ENCODE measurements around the gene ABI3BP. TPM values are rescaled to one million over a fixed set of nuclear protein-coding genes. Genes with fewer than 3 reads are reported as not detected.

ABI3BP gene
- total RNA-seq, 2 experiments from 2014 or later = not detected

DNA sequence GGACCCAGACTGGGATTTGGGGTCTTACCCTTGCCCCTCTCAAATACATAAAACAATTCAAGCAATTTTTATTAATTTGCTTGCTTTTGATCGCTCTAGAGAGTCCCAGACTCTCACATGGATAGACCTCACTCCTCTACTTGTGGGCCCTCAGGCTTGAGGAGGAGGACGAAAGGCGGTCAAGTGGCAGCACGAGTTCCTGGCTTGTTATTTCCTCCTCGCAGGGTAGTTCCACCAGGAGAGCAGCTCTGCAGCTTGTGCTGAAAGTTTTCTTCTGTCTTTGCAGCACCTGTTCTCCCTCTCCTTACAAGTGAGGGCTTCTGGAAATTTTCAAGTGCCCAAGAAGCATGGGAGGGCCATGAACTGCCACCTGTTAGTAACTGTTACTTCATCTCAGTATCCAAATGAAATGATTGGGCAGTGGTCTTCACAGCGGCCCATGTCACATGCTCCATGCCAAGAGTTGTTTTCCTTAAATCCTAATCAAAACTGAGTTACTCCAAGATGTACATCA is 22.7 kb downstream of the ABI3BP start:
- CTCF ChIA-PET = no interaction called here
- intact Hi-C loops (cut with DNase I, micrococcal nuclease) = no loop called here
- H3K4me3 ChIP-seq (ENCODE audit: low read length) = no peak overlapping the region
- TF ChIP-seq, protein P1, sequence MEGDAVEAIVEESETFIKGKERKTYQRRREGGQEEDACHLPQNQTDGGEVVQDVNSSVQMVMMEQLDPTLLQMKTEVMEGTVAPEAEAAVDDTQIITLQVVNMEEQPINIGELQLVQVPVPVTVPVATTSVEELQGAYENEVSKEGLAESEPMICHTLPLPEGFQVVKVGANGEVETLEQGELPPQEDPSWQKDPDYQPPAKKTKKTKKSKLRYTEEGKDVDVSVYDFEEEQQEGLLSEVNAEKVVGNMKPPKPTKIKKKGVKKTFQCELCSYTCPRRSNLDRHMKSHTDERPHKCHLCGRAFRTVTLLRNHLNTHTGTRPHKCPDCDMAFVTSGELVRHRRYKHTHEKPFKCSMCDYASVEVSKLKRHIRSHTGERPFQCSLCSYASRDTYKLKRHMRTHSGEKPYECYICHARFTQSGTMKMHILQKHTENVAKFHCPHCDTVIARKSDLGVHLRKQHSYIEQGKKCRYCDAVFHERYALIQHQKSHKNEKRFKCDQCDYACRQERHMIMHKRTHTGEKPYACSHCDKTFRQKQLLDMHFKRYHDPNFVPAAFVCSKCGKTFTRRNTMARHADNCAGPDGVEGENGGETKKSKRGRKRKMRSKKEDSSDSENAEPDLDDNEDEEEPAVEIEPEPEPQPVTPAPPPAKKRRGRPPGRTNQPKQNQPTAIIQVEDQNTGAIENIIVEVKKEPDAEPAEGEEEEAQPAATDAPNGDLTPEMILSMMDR (IDR thresholded peaks at IDR 0.05) = no peak
- H3K27me3 ChIP-seq (ENCODE audit: control insufficient read depth in 1 of 2, insufficient read depth in 2 of 2, low read length in 2 of 2) = no peaks in the 10 kb centered on the region
- H3K36me3 ChIP-seq (ENCODE audit: insufficient read depth, low read length) = no peaks in the 10 kb centered on the region
- H3K9me3 Mint-ChIP-seq = no peaks in the 10 kb centered on the region
- no peak overlapping the region for H3K27ac ChIP-seq (ENCODE audit: low read depth in 1 of 2, low read length in 2 of 2)
- ATAC-seq (ENCODE audit: poor library complexity) (no peak), DNase-seq (no peak)
- H3K27ac Mint-ChIP-seq = no peak overlapping the region
- no peaks in the 10 kb centered on the region for H3K9me3 ChIP-seq (ENCODE audit: control insufficient read depth in 1 of 2, insufficient read depth in 1 of 2, low read length in 2 of 2)
- H3K4me3 Mint-ChIP-seq = no peak overlapping the region
- H3K36me3 Mint-ChIP-seq (ENCODE audit: low read depth) = no peaks in the 10 kb centered on the region
- H3K4me1 Mint-ChIP-seq (ENCODE audit: low read depth) = no peaks in the 10 kb centered on the region
- POLR2A ChIA-PET = no interaction called here
- peaks cover 5% of the 10 kb centered on the region for H3K27me3 Mint-ChIP-seq
- no peaks in the 10 kb centered on the region for H3K4me1 ChIP-seq (ENCODE audit: insufficient read depth, low read length)

- peaks cover 5% of the 10 kb centered on the region for H3K27me3 Mint-ChIP-seq
- POLR2A ChIA-PET = no interaction called here
- no peak overlapping the region for H3K27ac ChIP-seq (ENCODE audit: low read depth in 1 of 2, low read length in 2 of 2)
- H3K4me1 Mint-ChIP-seq (ENCODE audit: low read depth) = no peaks in the 10 kb centered on the region
- no peaks in the 10 kb centered on the region for H3K27me3 ChIP-seq (ENCODE audit: control insufficient read depth in 1 of 2, insufficient read depth in 2 of 2, low read length in 2 of 2)
- H3K4me3 Mint-ChIP-seq = no peak overlapping the region
- TF ChIP-seq, protein P1 (IDR thresholded peaks at IDR 0.05) = no peak
- intact Hi-C loops (cut with DNase I, micrococcal nuclease) = no loop called here
- no peak overlapping the region for H3K4me3 ChIP-seq (ENCODE audit: low read length)
- peaks cover 0 to 2% of the 10 kb centered on the region in 2 experiments for H3K9me3 ChIP-seq (ENCODE audit: control insufficient read depth in 1 of 2, insufficient read depth in 1 of 2, low read length in 2 of 2)
- DNase-seq (no peak), ATAC-seq (ENCODE audit: poor library complexity) (no peak)
- no peaks in the 10 kb centered on the region for H3K36me3 ChIP-seq (ENCODE audit: insufficient read depth, low read length)
- no peaks in the 10 kb centered on the region for H3K36me3 Mint-ChIP-seq (ENCODE audit: low read depth)
- H3K4me1 ChIP-seq (ENCODE audit: insufficient read depth, low read length) = no peaks in the 10 kb centered on the region
- no peak overlapping the region for H3K27ac Mint-ChIP-seq
- CTCF ChIA-PET = no interaction called here
- H3K9me3 Mint-ChIP-seq = no peaks in the 10 kb centered on the region
Observed at GRCh38 chr3:100968932-100969906, 24.0 kb downstream of the ABI3BP start.

DNA sequence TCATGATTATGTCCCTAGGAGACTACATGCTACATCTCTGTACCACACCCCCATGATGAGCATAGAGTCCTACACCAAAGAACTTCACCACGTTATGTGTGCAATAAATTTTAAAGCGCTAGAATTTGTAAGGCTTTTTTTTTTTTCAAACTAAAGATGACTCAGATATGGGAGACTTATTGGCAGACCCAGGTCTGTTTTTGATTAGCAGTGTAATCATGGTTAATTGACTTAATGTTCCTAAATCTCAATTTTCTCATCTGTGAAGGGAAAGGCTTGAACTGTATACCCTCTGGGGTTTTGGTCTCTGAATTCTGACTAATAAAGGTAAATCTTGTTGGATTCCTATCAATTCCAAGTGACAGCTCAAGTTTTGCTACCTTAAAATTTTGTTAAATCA is 26.4 kb downstream of the ABI3BP start:
- intact Hi-C loops (cut with DNase I, micrococcal nuclease) = no loop called here
- Mint-ChIP-seq H3K9me3 (no peaks in the 10 kb centered on the region), H3K36me3 (ENCODE audit: low read depth) (no peaks in the 10 kb centered on the region), H3K4me1 (ENCODE audit: low read depth) (no peaks in the 10 kb centered on the region), H3K27ac (no peak overlapping the region), H3K4me3 (no peak overlapping the region), H3K27me3 (no peaks in the 10 kb centered on the region)
- TF ChIP-seq, protein P1 (IDR thresholded peaks at IDR 0.05) = no peak
- no peaks in the 10 kb centered on the region for H3K4me1 ChIP-seq (ENCODE audit: insufficient read depth, low read length)
- no peak overlapping the region for H3K27ac ChIP-seq (ENCODE audit: low read depth in 1 of 2, low read length in 2 of 2)
- no peaks in the 10 kb centered on the region for H3K27me3 ChIP-seq (ENCODE audit: control insufficient read depth in 1 of 2, insufficient read depth in 2 of 2, low read length in 2 of 2)
- ChIA-PET CTCF (interaction anchor here (0.7 kb wide), 1 partner anchor 827 kb away, joined by 3 read pairs; no protein-coding TSS in a partner anchor), POLR2A (no interaction called here)
- H3K36me3 ChIP-seq (ENCODE audit: insufficient read depth, low read length) = no peaks in the 10 kb centered on the region
- no peak overlapping the region for H3K4me3 ChIP-seq (ENCODE audit: low read length)
- DNase-seq (no peak), ATAC-seq (ENCODE audit: poor library complexity) (no peak)
- peaks cover 0 to 3% of the 10 kb centered on the region in 2 experiments for H3K9me3 ChIP-seq (ENCODE audit: control insufficient read depth in 1 of 2, insufficient read depth in 1 of 2, low read length in 2 of 2)

Measured in CD4-positive, alpha-beta T cell (primary cell).